HK-2 (cell line): ENCODE results near the gene MPP3.
"Not testable (repeated sequence)": the region's sequence is repeated elsewhere in the genome, so short reads cannot be mapped to it uniquely, and the experiment has no call there.

Source experiments
- DNase-seq: peaks from one replicate; pipeline ENCODE4 v3.0.0-alpha.2; 2018; ENCODE audit not compliant: unreplicated experiment

Gene MPP3

GRCh38 chr17:43861960-43862359 lies 29.0 kb upstream of the MPP3 start:
- no peak for DNase-seq

GRCh38 chr17:43860927-43861622 lies 28.1 kb upstream of the MPP3 start:
- DNase-seq: no peak

DNA sequence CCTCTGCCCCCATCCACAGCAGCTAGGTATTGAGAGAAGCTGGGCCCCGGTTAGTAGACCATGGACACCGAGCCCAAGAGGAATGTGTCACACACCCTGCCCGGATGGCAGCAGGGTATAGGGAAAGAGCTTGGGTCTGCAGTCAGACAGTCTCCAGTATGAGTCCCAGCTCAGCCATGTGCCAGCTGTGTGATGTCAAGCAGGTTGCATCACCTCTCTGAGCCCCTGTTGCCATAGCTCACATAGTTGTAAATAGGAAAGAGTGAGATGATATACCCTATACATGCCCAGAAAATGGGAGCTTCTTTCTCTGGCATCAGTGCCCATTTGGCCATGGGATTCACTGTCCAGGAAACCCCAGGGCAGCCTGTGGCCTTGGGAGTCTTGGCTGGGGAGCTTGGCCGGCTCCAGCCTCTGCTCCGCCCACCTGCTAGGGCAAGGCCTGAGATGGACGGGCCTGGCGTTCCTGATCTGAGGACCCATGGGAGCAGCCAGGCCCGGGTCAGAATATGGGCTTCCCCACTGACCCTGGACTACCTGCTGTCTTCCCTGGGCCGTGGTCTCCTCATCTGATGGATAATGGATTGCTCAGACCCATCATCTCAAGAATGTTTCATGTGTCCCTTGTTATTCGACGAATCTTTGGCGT lies 27.3 kb upstream of the MPP3 start:
- no peak for DNase-seq

DNA sequence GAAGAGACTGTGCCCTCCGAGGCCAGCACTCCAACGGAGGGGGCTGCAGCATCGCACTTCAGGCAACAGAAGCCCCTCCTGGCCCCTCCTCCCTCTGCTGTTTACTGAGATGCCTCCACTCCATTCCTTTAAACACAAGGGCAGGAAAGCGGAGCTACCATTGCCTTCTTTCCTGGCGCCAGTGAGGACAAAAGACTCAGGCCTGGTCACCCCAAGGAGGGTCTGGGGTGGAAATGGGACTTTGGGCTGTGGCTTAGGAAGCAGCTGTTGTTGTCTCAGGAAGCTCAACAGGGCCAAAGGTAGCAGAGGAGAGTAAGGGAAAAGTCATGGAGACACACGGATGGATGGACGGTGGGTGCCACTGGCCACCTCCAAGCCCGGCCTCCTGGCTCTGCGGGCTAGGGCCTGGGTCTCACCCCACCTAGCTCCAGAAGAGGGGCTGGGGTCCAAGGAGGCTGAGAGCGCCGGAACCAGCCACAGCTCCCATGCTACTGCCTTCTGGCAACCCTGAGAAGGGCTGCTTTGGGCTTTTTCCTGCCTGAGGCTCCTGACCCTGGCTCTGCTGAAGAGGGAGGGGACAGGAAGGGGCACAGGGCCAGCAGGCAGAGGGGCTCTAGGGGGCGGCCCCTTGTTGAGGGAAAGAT lies 25.1 kb upstream of the MPP3 start:
- DNase-seq: no peak

DNA sequence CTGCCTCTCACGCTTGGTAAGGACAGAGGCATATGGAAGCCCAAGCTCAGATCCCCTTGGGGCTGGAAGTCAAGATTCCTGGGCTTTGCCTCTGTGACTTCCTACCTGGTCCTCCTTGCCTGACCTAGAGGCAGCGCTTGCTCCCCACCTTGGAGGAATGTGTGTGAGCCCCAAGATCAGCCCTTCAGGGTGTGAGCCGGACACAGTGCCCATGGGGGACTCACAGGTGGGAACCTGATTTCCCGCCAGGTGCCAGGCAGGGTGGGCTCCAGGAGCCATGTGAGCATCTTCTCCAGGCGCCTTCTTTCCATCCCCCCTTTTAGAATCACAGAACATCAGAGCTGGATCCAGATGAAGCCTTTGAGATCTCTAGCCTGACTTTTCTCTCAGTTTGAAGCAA lies 24.2 kb upstream of the MPP3 start:
- DNase-seq: no peak

DNA sequence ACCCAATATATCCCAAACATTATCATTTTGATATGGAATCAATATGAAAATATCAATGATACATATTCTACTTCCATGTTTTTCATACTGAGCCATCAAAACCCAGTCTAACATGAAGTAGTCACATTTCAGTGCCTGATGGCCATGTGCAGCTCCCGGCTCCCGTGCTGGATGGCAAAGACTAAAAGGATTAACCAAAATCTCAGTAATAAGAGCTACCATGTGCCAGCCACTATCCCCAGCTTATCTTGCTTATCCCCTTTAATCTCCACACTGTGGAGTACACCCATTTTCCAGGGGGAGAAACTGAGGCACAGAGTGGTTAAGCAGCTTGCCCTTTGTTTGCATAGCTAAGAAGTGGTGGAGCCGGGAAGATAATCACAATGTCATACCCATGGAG lies 23.2 kb upstream of the MPP3 start:
- no peak for DNase-seq

DNA sequence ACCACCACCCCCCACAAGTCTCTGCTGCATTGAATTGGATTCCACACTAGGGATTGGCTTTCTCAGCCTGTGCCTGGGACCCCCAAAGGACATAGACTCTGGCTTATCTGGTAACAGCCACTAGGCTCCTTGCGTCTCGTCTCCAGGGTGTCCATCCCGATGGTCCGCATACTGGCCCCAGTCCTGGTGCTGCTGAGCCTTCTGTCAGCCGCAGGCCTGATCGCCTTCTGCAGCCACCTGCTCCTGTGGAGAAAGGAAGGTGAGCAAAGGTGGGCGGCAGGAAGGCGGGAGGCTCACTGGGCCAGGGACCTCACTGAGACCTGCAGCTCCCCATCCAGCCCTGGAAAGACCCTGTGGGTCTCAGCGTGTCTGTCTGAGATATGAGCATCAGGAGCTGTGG lies 22.1 kb upstream of the MPP3 start:
- DNase-seq: no peak

DNA sequence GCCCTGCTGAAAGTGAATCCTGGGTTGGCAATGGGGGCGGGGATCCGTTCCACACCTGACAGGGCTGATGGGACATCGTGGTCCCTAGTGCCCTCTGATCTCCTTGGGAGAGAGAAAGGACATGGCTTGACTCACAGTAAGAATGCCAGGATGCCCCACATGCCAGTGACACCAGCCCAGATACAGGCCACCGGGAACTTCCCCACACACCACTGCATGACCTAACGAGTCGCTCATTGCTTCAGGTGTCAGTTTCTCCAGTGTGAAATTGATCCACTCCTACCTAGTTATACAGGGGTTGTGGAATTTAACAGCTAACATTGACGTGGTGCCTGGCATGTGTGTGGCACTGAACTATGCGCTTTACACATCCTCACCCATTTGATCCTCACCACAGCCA lies 21.6 kb upstream of the MPP3 start:
- no peak for DNase-seq

- no peak for DNase-seq
These were observed 20.6 kb upstream of the MPP3 start for GRCh38 chr17:43853546-43853945.

- no peak for DNase-seq
These were observed 19.6 kb upstream of the MPP3 start for GRCh38 chr17:43852571-43852970.

DNA sequence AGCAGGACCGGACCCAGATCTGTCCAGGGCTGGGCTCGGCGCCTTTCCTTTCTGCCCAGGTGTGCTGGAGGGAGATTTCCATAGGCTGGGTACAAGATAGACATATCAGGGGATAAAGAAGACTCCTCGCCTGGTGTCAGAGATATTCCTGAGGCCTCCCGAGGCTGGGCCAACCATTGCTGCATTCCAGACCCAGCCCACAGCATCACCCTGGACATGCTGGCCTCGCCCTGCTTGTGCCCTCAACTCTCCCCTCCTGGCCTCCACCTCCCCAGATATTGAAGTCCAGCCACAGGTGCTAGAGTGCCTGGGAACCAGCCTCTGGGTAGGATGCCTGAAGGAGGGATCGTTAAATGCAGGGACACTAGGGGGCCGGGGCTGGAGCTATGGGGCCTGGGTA lies 16.2 kb upstream of the MPP3 start:
- DNase-seq: no peak

DNA sequence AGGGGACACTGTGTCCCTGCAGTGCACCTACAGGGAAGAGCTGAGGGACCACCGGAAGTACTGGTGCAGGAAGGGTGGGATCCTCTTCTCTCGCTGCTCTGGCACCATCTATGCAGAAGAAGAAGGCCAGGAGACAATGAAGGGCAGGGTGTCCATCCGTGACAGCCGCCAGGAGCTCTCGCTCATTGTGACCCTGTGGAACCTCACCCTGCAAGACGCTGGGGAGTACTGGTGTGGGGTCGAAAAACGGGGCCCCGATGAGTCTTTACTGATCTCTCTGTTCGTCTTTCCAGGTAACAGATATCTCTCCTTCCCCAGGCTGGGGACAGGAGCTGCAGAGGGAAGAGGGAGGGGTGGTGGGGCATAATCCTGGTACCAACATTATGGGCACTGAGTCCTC lies 15.7 kb upstream of the MPP3 start:
- DNase-seq: no peak

DNA sequence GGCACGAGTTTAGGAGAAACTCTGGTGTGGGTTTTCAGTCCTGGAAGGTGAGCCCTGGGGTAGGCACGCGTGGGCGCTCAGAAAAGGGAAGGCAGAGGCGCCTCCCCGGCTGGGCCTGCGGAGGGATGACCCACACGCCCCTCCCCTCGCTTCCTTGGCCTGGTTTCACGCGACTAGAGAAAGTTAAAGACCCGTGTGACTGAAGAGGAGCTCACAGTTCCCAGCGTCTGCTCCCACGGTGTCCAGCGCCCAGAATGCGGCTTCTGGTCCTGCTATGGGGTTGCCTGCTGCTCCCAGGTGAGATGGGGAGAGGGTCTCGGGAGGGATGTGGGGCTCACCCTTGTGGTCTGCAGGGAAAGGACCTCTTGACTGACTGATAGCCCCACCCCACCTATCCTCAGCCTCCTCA lies 14.0 kb upstream of the MPP3 start, which contains the start of gene CD300LG:
Gene CD300LG (plus strand): TSS at position 214 of the 409 bp plus-strand sequence. CDS start 41 bp downstream, at position 255.
- no peak for DNase-seq

- DNase-seq: peak; percentile 81
These were observed 13.3 kb upstream of the MPP3 start for GRCh38 chr17:43846221-43846712.

- DNase-seq: no peak
These were observed 12.8 kb upstream of the MPP3 start for GRCh38 chr17:43845766-43846165.

DNA sequence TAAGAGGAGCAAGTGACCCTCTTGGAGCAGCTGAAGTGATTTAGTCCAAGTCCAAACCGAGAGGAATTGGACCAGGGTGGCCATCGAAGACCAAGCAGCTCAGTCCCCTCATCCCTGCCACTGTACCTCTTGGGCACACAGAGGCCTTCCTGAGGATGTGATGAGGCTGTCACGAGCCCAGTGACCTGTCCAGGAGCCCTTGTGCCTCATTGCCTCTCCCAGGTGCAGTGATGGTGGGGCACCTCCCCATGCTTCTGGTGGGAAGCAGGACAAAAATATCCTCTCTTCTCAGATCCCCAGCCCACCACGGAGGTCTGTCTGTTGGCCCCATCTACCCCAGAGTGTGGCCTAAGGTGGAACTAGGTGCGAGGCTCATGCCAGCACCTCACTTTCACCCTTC lies 11.3 kb upstream of the MPP3 start:
- DNase-seq: no peak

GRCh38 chr17:43842975-43843325 lies 10.0 kb upstream of the MPP3 start:
- no peak for DNase-seq

DNA sequence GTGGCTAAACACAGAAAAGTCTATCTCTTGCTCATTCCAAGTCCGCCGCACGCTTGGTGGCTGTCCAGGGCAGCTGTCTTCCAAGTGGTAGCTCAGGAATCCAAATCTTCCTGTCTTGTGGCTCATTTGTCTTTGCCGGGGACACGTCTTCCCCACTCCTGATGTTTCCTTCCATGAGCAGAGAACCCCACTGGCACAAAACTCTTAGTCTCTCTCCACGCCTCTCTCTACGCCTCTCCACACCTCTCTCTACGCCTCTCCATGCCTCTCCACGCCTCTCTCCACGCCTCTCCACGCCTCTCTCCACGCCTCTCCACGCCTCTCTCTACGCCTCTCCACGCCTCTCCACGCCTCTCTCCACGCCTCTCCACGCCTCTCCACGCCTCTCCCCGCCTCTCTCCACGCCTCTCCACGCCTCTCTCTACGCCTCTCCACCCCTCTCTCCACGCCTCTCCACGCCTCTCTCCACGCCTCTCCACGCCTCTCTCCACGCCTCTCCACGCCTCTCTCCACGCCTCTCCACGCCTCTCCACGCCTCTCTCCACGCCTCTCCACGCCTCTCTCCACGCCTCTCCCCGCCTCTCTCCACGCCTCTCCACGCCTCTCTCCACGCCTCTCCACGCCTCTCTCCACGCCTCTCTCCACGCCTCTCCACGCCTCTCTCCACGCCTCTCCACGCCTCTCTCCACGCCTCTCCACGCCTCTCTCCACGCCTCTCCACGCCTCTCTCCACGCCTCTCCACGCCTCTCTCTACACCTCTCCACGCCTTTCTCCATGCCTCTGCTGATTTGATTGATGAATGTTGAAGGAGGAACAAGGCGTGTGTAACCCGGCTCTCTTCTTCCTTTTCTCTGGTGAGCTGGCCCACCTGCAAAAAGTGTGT lies 9.4 kb upstream of the MPP3 start:
- DNase-seq: not testable (repeated sequence)

GRCh38 chr17:43841282-43841681 lies 8.3 kb upstream of the MPP3 start:
- no peak for DNase-seq

DNA sequence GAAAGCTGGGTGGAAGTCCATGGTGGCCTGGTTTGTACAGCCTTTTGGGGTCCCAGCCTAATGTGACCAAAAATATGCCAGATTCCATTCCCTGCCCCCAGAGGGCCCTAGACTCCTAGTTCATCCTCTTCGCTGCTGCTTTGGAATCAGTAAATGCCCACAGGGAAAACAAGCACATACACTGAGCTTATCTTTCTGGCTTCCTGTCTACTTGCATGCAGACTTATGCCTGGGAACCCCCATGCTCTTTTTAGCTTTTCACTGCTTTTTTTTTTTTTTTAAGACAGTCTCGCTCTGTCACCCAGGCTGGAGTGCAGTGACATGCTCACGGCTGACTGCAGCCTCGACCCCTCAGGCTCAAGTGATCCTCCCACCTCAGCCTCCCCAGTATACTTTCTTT lies 7.9 kb upstream of the MPP3 start:
- no peak for DNase-seq

DNA sequence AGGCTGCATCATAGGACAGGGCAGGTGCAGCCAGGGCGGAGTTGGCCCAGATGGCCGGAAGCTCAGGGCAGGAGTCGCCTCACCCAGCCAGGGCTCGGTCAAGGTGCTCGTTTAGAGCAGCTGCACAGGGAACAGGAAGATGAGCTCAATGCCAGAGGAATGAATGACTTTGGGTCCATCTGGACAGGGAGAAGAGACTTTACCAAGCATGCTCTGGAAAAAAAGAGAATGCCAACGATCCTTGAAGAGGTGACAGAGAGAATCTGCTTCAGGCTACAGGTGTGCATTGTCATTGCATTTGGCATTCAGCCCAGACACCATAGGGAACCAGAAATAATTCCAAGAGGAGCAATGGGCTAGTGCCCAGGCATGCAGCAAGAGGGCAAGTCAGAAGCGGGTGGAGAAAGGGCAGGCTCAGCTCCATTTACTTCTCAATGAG lies 6.7 kb upstream of the MPP3 start:
- DNase-seq: no peak

DNA sequence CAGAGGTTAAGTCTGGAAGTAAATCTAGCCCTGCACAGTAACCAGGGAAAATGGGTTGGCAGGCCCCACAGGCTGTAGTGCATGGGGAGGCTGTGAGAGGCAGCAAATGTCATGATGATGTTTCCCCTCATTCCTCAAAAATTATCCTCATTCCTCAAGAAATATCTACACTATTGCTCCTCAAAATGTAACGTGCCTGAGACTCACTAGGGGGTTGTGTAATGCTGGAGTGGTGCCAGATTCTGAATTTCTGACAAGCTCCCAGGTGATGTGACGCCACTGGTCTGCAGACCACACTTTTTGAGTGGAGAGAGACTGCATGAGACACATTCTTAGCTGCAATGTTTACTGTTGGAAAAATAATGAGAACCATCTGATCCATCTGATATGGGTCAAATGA lies 1.2 kb upstream of the MPP3 start:
- DNase-seq: no peak
